ENCODE results near the gene VPS37C. TPM values are rescaled to one million over a fixed set of nuclear protein-coding genes. Genes with fewer than 3 reads are reported as not detected.

Gene VPS37C
- total RNA-seq, 1 donor from 2014 or later, result 7.7 TPM

DNA sequence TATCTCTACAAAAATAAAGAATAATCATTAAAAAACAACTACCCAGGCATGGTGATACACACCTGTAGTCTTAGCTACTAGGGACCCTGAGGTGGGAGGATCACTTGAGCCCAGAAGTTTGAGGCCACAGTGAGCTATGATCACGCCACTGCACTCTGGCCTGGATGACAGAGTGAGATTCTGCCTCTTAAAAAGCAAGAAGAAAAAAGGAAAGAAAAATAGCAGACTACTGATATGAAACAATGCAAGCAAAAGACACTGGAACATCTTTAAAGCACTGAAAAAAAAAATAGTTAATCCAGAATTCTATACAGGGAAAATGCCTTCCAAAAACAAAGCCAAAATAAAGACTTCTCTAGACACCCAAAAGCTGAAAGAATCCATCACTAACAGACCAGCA is 5.9 kb downstream of the VPS37C start:
- intact Hi-C loops (cut with micrococcal nuclease), result no loop called here

DNA sequence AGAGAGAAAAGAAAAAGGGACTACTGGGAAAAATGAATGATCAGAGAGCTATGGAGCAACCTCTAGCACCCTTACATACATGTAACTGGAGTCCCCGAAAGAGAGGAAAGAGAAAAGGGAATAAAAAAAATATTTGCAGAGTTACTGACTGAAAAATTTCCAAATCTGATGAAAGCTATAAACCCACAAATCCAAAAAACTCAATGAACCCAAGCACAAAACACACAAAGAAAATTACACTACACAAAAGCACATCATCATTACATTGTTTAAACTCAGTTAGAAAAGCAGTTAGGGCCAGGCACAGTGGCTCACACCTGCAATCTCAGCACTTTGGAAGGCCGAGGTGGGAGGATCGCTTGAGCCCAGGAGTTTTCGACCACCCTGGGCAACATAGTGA is 6.7 kb downstream of the VPS37C start:
- intact Hi-C loops (cut with micrococcal nuclease), result no loop called here

DNA sequence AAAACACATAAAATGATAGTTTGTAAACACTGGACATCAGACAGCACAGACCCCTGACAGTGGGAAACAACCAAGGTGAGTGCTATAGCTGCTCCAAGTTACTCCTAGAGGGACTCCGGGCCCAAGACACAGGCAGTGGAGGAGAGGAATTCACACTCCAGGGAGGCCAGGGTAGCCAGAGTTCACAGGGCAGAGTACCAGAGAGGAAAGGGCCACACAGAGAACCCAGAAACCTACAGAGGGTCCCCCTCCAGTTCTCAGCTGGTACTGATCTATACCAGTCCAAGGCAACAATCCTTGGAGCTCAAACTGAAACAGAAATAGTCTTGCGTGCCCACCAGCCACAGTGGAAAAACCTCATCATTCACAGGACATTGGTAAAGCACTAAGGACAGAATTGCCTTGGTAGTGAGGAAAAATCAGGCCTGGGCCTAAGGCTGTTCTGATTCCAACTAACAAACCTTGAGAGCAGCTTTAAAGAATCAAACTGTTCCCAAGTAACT is 7.6 kb downstream of the VPS37C start:
- intact Hi-C loops (cut with micrococcal nuclease), result no loop called here

DNA sequence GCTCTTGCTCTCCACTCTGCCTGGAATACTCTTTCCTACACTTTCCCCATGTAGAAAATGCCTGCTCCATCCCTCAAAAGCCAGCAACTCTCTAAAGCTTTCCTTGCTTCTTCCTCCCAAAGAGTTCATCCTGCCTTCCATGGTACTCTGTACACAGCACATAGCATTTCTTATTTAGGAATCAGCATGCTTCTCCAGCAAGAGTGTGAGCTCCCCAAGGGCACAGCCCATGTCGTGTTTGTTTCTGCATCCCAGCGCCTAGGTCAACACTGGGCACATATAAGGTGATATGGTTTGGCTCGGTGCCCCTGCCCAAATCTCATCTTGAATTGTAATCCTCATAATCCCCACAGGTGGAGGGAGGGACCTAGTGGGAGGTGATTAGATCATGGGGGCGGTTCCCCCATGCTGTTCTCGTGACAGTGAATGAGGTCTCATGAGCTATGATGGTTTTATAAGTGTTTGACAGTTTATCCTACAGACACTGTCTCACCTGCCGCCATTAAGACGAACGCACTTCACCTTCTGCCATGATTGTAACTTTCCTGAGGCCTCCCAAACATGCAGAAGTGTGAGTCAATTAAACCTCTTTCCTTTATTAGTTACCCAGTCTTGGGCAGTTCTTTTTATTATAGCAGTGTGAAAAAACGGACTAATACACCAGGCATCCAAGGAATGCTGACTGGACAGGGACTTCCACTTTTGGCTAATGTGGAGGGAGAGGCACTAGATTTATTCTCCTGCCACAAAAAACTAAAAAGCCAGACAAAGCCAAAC is 8.2 kb downstream of the VPS37C start:
- intact Hi-C loops (cut with micrococcal nuclease), result no loop called here

DNA sequence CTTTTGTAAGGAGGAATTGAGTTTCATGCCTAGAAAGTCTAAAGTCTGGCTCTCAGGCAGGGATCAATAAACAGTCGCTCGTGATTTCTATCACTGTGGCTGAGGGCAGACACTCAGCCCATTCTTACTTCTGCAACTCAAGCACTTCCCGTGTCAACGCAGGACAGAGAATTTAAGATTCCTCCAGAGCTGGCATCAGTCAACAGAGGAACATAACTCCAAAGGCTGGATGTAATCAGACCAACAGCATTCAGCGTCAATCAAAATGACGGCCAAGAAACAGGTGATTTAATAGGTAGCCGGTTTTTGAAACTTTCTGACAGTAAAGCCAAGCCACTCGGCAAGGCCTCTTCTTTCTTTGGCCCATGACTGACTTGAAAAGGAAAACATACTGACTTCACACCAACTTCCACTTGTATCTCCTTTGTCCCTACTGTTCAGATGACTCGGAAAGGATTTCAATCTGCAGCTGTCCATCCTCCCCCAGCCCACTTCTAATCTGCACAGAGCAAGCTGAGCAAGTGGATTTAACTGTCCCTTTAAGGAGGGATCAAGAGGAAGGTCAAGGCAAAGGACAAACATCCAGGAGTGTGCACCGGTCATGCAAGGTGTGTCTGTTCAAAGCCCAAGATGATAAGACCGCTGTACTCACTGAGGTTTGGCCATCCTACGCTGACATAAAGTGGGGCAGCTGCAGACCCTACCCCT is 9.5 kb downstream of the VPS37C start:
- intact Hi-C loops (cut with micrococcal nuclease), result no loop called here

DNA sequence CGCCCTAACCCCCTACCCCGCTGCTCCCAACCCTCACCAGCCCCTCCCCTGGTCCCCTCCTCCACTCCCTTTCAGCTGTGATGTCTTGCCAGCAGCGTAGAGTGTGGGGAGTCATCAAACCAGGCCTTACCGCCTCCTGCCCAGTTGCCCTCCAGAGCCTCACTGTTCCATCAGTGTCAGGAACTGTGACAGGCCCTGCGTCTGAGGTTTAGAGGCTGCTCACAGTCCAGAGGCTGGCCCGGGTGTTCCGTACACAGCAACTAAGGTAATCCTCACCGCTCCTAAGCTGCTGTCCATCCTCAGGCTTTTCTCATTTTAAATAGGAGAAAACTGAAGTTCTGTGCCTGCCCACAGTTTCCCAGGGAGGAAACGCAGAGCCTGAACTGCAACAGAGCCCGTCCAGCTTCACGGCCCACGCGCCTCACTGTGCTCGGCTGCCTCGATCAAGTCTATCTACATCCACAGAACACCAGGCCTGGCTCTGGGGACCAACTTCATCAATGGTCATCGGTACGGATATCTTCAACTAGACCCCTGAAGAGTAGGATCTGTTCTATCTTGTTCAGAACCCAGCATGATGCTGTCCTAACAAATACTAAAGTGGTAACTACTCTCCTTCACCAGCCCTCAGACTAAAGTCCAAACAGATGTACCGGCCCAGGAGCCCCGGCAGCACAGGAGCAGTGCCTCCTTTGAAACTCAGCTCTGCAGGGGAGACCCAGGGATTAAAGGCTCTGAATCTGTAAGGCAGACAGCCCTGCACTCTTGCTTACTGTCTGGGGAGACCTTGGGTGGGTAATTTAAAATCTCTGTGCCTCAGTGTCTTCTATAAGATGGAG is 10.3 kb downstream of the VPS37C start:
- intact Hi-C loops (cut with micrococcal nuclease), result no loop called here

DNA sequence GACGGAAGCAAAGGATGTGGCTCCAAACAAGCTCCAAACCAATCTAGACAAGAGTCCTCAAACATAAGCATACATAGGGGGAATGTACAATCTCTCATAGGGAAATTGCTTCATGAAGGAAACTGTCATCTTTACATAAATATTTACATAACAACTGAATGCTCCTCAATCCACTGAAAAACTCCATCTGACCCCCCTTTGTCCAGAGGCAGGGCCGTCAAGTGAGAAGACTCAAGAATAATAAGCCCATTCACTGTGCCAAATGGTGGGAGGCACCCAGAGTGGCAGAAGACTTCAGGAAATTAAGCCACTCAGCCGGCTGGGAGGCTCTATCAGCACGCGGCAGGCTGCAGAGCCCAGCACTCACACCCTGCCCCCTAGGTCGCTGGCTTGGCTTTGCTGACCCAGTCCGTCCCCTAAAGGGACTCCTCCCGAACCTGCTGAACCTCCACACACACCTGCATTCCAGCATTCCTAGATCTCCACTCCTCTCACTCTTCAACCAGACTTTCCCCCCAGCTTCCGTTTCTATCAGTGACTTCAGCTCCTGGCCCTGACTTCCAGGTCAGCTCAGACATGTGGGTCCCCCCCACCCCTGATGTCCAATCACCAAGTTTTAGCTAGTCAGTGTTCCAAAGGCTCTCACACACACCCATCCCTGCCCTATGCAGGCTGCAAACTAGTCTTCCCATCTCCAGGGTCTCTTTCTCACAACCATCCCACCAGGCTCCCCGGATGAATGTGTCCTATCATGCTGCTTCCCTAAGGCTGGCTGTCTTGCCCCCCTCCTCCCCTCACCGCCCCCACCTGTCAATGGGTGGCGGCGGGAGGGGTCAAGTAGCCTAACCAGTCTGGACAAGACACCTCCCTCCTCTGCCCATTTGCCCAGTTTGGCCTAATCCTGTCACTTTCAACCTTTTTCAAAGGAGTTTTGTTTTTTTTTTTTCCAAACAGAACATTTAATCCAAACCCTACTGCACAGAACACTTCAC is 11.3 kb downstream of the VPS37C start:
- intact Hi-C loops (cut with micrococcal nuclease), result no loop called here

DNA sequence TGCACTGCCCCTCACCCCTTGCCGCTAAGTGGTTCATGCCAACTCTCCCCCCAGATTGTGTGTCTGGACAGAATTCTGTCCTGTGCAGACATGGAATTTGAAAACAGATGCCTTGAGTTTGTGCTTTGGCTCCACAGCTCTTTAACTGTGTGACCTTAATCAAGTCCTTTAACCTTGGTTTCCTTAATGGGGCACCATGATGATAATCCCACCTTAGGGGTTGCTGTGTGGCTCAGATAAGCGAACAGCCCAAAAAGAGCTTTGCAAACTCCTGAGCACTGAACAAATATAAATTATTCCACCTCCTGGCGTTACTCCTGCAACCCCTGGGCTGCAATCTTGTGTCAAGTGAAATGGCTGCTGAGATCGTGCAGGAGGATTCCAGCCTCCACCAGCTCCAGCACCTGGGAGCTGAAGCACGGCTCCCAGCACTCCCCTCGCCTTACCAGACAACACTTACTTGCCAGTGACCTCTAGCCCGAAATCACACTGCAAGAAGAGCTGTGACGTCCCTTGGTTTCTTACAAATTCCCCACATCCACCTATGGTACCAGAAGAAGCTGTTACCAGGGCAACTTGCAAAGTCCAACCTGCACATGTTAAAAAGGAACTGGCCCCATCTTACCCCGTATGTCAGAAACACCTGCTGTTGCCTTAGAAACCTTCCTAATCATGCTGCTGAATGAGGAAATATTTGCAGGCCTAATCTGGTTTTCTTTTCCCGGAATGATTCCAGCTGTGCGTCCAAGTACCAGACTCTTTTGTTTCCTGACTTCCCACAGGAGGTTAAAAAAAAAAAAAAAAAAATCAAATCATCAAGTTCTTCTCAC is 13.2 kb downstream of the VPS37C start:
- intact Hi-C loops (cut with micrococcal nuclease), result no loop called here

DNA sequence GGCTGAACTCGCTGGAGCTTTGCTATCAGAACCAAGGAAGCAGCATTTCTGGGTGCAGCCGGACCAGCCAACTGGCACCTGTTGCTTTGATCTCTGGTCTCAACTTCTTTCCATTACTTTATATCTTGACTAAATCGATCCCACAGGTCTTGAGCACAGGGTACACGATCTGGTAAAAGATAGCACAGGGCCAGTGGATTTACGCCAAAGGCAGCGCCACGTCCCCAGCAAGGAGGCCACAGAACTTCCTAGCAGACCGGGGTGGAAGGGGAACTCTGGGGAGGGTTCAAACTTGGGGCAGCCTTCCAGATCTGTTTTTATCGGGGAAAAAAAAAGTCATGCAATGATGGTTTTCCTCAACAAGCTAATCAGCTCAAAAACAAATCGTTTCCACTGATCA is 14.0 kb downstream of the VPS37C start:
- intact Hi-C loops (cut with micrococcal nuclease), result no loop called here

DNA sequence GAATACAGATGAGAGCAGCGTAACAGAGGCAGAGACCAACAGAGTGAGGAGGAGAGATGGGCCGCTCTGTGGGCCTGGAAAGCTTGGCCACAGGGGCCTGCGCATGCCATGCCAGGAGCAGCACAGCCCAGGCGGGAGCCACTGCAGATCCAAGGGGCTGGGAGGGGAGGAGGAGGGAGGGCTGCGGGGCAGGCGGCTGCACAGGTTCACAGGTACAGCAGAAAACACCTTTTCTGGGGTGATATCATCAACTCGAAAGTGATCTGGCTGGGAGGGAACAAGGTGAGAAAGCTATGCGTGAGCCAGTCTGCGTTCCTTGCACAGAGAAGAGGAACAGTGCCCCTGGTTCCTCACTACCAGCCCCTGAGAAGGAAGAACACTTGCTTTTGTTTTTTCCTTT is 14.8 kb downstream of the VPS37C start:
- intact Hi-C loops (cut with micrococcal nuclease), result no loop called here

DNA sequence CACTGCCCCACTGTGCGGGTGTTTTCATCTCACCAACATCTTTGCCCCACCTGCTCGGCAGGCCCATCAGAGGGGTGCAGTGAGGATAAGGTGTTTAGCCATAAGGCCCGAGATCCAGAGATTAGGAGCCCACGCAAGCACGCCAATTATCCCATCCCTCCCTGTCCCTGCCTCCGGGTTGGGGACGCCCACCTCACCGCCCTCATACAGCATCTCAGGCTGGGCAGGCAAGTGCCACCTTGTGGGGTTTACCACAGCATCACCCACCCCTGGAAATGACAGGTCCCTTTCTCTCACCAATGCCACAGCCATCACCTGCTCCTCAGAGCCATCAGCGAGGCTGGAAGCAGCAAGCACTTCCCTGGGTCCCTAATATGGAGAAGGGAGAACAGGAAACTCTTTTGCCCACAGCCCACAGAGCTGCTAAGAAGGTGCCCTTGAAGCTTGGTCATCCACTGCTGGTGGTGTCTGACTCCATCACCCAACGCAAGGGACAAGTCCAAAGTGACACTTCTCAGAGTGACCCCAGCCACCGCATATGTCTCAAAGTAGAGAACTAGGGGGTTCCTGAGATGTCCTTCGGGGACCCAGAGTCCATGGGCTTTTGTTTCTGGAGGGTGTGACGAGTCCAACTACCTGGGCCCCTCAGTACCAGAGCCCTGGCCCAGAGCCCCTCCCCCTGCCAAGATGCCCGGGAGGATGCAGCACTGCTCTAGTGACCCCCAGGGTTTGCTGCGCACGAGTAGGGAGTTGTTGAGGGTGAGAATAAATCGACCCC is 15.8 kb downstream of the VPS37C start:
- intact Hi-C loops (cut with micrococcal nuclease), result no loop called here

DNA sequence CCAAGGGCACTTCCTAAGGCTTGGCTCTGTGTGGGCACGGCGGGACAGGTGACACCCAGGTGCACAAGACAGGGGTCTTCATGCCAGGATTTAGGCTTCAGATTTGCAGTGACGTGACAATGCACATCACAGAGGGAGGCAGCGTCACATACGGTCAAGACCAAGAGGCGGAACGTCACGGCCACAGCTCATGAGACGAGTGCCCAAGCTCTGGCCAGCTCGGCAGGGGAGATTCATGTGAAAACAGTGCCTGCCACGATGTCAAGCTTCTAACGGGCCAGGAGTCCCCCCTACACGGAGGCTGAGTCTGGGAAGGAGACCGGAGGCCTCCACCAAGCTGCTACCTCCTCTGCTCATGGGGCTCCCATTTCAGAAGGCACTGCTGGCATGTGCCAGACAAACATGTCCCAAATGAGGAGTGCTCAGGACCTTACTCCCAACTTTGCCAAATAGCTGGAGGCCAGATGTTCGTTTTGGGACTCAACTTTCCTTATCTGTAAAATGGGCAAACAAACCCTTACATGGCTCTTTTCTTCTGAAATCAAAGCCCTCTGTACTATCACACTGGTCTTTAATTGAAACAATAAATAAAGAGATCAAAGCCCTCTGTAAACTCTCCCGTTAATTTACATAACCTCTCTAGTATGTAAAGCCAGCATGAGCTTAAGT is 16.6 kb downstream of the VPS37C start:
- intact Hi-C loops (cut with micrococcal nuclease), result no loop called here

DNA sequence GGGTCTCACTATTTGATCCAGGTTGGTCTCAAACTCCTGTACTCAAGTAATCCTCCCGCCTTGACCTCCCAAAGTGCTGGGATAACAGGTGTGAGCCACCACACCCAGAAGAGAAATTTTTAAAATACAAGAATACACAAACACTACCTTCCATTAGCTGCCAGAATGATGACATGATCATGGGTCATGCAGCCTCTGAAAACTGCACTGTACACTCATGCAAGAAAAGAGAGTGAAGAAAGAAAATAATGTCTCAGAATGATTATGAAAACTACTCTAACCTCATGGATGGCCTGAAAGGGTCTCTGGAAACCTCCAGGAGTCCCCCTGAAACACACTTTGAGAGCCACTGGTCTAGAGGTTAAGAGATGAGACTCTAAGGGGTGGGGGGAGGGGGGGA is 18.8 kb downstream of the VPS37C start:
- intact Hi-C loops (cut with micrococcal nuclease), result no loop called here

DNA sequence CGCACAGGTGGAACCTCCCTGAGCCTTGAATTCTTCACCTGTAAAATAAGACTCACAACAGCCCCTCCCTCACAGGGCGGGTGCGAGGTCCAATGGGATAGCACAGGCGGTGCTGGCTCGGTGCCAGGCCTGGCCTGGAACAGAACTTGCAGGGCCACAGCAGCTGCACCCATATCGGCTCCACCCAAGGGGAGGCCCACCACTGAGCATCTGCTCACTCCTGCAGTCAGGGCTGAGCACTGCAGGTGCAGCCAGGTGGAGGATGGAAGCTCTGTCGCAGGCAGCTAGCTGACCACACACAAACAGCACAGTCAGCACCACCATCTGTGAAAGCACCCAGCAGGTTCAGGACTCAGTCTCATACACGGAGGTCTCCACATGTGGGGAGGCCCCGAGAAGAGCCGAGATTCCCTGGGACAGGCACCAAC is 19.6 kb downstream of the VPS37C start:
- intact Hi-C loops (cut with micrococcal nuclease), result no loop called here

DNA sequence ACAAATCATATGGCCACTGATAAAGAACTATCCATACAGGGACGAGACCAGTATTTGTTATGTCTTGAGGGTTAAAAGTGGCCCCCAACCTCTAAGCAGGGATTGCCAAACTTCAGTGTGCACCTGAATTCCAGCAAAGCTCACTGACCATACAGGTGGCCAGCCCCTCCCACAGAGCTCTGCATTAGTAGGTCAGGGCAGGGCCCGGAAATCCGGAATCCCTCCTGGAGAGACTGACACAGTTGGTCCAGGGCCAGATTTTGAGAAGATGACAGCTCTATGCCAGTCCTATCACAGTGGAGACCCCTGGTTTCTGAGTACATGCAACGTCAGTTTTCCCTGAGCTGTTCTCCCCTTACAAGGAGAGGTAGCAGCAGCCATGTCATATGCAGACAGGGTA is 20.8 kb downstream of the VPS37C start:
- intact Hi-C loops (cut with micrococcal nuclease), result no loop called here

DNA sequence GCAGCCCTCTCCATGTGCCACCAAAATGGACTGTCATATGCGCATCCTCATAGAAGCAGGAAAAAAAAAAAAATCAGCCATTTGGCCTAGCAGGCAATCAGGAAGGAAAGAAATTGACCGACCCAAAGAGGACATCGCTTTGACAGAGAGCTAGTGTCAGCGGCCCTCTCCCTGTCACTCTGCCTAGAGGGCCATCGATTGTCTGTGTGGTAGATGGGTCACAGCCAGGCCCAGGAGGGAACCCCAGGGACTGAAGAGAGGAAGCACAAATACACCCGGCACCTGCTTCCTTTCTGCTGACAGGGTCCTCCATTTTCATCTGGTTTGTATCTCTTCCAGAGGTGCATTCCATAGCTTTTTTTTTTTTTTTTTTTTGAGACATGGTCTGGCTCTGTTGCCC is 21.8 kb downstream of the VPS37C start:
- intact Hi-C loops (cut with micrococcal nuclease), result no loop called here

DNA sequence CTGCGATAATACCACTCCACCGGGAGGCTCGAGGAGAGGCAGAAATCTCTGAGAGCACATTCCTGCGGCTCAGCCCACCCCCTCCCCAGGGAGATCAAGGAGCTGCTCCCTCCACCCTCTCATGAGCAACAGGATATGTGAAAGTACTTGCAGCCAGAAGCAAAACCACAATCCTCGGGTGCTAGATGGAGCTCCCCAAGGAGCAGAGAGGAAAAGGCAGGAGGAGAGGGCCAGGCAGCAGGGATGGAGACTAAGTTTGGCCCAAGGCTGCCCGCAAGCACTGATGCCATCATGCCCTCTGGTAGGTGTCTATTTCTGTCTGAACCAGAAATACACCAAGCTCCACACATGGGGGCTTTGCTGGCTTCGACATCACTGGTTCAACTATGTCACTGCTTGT is 22.3 kb downstream of the VPS37C start:
- intact Hi-C loops (cut with micrococcal nuclease), result no loop called here

DNA sequence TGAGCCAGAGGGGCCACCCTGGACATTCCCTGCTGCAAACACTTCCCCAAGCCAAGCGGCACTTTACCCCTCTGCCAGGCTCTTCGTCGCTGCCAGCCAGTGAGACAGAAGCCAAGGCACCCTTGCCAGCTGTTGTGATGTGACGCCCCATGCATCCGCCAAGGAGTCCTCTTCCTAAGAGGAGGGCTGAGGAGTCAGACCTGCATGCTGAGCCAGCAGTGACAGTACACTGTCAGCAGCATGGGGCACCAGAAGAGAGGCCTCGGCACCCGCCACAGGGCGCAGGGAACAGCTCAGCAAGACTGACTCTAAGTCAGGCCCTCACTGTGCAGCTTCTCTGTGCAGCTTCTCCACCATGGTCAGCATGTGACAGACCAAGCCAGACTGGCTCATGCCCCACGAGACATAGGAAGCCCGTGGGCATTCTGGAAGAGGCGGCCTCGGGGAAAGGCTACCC is 26.4 kb downstream of the VPS37C start:
- intact Hi-C loops (cut with micrococcal nuclease), result no loop called here

Data from T-helper 2 cell treated with Interferon-gamma antibody and Interleukin-4, amounts not matched to agents 100 ng/mL and 5 ng/mL, for 36 hours (primary cell).